HepG2 (cell line): ENCODE measurements around the gene TDRD10. TPM values are rescaled to one million over a fixed set of nuclear protein-coding genes. Genes with fewer than 3 reads are reported as not detected.

Experiments
- ATAC-seq: fragments of 200-7000 bp; cut with Tn5 transposase; 3 replicates; pipeline ENCODE4 v1.9.1; 2020; ENCODE audit warnings: mild to moderate bottlenecking, moderate library complexity
- BruUV-seq: library from RNA; stranded (reverse); fragments of 400-500 nt; replicated peaks from 2 replicates; lab custom pipeline; 2021; lab: Mats Ljungman, UMichigan
- CTCF ChIA-PET: fragments of 300-600 bp; formaldehyde crosslinking; extraction: SDS; loops from one replicate; lab custom pipeline; 2021; ENCODE audit warnings: low total read pairs, inconsistent platforms, low intra/inter-chr PET ratio; lab: Yijun Ruan, JAX
- POLR2A ChIA-PET: fragments of 350-600 bp; sonication (Branson Sonifier 250); formaldehyde crosslinking; loops from one replicate; lab custom pipeline; 2020; ENCODE audit warnings: antibody characterized with exemption, inconsistent platforms; lab: Yijun Ruan, JAX
- DNase-seq: peaks from one replicate; pipeline ENCODE4 v3.0.0-alpha.2; 2015; ENCODE audit warnings: low spot score
- FAIRE-seq: peaks from 3 replicates; lab custom pipeline; 2011; peaks lifted over from hg19 to GRCh38; lab: Jason Lieb, UNC
- H2AFZ ChIP-seq: one replicate; pipeline ENCODE4 v1.6.1; 2011; ENCODE audit warnings: low read length, inconsistent platforms
- H3K27ac ChIP-seq: fragments of 300-600 bp; 3 replicates; pipeline ENCODE4 v1.8.0; 2011; ENCODE audit warnings: mixed run types, mild to moderate bottlenecking, mixed read lengths, low read length, inconsistent platforms; ENCODE audit not compliant: insufficient read depth; ENCODE audit errors: extremely low read length
- H3K27me3 ChIP-seq, 2 experiments: fragments of 200-600 bp in 1 of 2; 2 replicates in 1 of 2; 3 replicates in 1 of 2; pipeline versions ENCODE4 v1.6.0 to v1.8.0; 2011; ENCODE audit warnings: low read length in 2 of 2, mild to moderate bottlenecking in 2 of 2, moderate library complexity in 2 of 2, inconsistent platforms in 1 of 2; ENCODE audit not compliant: insufficient read depth in 2 of 2, control insufficient read depth in 1 of 2
- H3K36me3 ChIP-seq, 2 experiments: fragments of 200-600 bp in 1 of 2; replicated peaks in 1 of 2; 2 replicates in 1 of 2; 3 replicates in 1 of 2; pipeline versions ENCODE4 v1.5.1 to v1.8.0; 2011; ENCODE audit warnings: low read length in 2 of 2, inconsistent platforms in 1 of 2; ENCODE audit not compliant: insufficient read depth in 2 of 2, control insufficient read depth in 1 of 2
- H3K4me1 ChIP-seq: 2 replicates; pipeline ENCODE4 v1.5.1; 2012; ENCODE audit warnings: low read length, inconsistent platforms; ENCODE audit not compliant: insufficient read depth
- H3K4me2 ChIP-seq: 2 replicates; pipeline ENCODE4 v1.6.0; 2011; ENCODE audit warnings: low read depth, low read length, inconsistent platforms
- H3K4me3 ChIP-seq, 3 experiments: fragments of 200-600 bp in 1 of 3; sonication (generic), shearing (Covaris generic) in 1 of 3; replicated peaks in 1 of 3; 2 replicates each; pipeline ENCODE4 v1.5.1; 2011 to 2016; ENCODE audit warnings: low read length in 3 of 3, inconsistent platforms in 2 of 3, low read depth in 2 of 3, mild to moderate bottlenecking in 2 of 3, control low read depth in 1 of 3, mixed read lengths in 1 of 3; ENCODE audit not compliant: insufficient read depth in 1 of 3
- H3K79me2 ChIP-seq: one replicate; pipeline ENCODE4 v1.6.1; 2011; ENCODE audit warnings: low read length, inconsistent platforms; ENCODE audit not compliant: insufficient read depth
- H3K9ac ChIP-seq: 2 replicates; pipeline ENCODE4 v1.6.0; 2011; ENCODE audit warnings: mild to moderate bottlenecking, low read depth, low read length, inconsistent platforms; ENCODE audit not compliant: insufficient read depth
- H3K9me3 ChIP-seq: 2 replicates; pipeline ENCODE4 v1.5.1; 2012; ENCODE audit warnings: mild to moderate bottlenecking, low read length
- H4K20me1 ChIP-seq: 2 replicates; pipeline ENCODE4 v1.6.0; 2011; ENCODE audit warnings: inconsistent platforms, mild to moderate bottlenecking, low read length, moderate library complexity; ENCODE audit not compliant: insufficient read depth
- ARNT ChIP-seq: fragments of 450-650 bp; IDR thresholded peaks from 2 replicates; pipeline ENCODE4 v1.6.1; 2017
- HHEX ChIP-seq: IDR thresholded peaks from 2 replicates; pipeline ENCODE4 v1.6.1; 2016; ENCODE audit warnings: control low read depth
- HNF4A ChIP-seq: sonication (generic); formaldehyde crosslinking; IDR thresholded peaks from 2 replicates; pipeline ENCODE4 v1.4.0; 2020; ENCODE audit warnings: missing genetic modification reagents
- HOMEZ ChIP-seq: IDR thresholded peaks from 2 replicates; pipeline ENCODE4 v1.6.1; 2016; ENCODE audit warnings: low read depth
- KDM6A ChIP-seq: IDR thresholded peaks from 2 replicates; pipeline ENCODE4 v1.6.1; 2016; ENCODE audit warnings: low read depth
- KLF11 ChIP-seq: IDR thresholded peaks from 2 replicates; pipeline ENCODE4 v1.6.1; 2016; ENCODE audit warnings: missing compliant biosample characterization
- NONO ChIP-seq, 2 experiments: fragments of 450-650 bp in 1 of 2; sonication (generic) in 1 of 2; formaldehyde crosslinking in 1 of 2; IDR thresholded peaks in 1 of 2; conservative IDR thresholded peaks in 1 of 2; 2 replicates each; pipeline versions ENCODE4 v1.6.1 to v1.8.0; 2017 to 2022; ENCODE audit warnings: mild to moderate bottlenecking in 1 of 2, missing genetic modification reagents in 1 of 2, moderate library complexity in 1 of 2
- PTBP1 ChIP-seq: fragments of 200-400 bp; formaldehyde crosslinking; IDR thresholded peaks from 2 replicates; pipeline ENCODE4 v1.6.1; 2018; ENCODE audit warnings: low read length, low read depth; ENCODE audit not compliant: poor library complexity, severe bottlenecking
- ZKSCAN5 ChIP-seq: sonication (generic); formaldehyde crosslinking; IDR thresholded peaks from 2 replicates; pipeline ENCODE4 v1.5.1; 2020; ENCODE audit warnings: mild to moderate bottlenecking, missing genetic modification reagents
- ZNF296 ChIP-seq: sonication (generic); formaldehyde crosslinking; conservative IDR thresholded peaks from 2 replicates; pipeline ENCODE4 v1.5.0; 2020; ENCODE audit warnings: mild to moderate bottlenecking, missing genetic modification reagents
- ZNF513 ChIP-seq: sonication (generic); formaldehyde crosslinking; conservative IDR thresholded peaks from 2 replicates; pipeline ENCODE4 v1.5.0; 2020; ENCODE audit warnings: missing genetic modification reagents
- WGBS: methylation state at CpG from one replicate; pipeline ENCODE4 v1.1.6; 2017; ENCODE audit warnings: low lambda C conversion rate; 5-methylcytosine and 5-hydroxymethylcytosine counted together
- in situ Hi-C: cut with HindIII; loops from 2 replicates; pipeline ENCODE4 v1.10.0; 2017; ENCODE audit warnings: low pct_unique_long_range_greater_than_20kb; ENCODE audit not compliant: extremely low pct_ligation_motif_present
- intact Hi-C: fragments of 100-400 bp; cut with micrococcal nuclease; formaldehyde crosslinking; loops from one replicate; pipeline ENCODE4 v1.10.0; 2022; ENCODE audit not compliant: unreplicated experiment
- polyA plus RNA-seq, 8 experiments: library from polyadenylated mRNA; depleted of rRNA in 3 of 8; stranded (reverse) in 7 of 8; unstranded in 1 of 8; fragments of >200 nt; fragmentation: Illumina TruSeq in 4 of 8; extraction: Trizol in 4 of 8; gene quantifications; 2 replicates each; pipeline versions ENCODE4 v1.2.1 to v1.2.3, GENCODE V29; 2011 to 2016; ENCODE audit warnings: low read depth in 4 of 8, missing spikeins in 1 of 8, mixed read lengths in 1 of 8; ENCODE audit not compliant: insufficient read depth in 1 of 8
- total RNA-seq, 5 experiments: library from RNA; depleted of rRNA; stranded (reverse); fragments of >200 nt; fragmentation: Illumina TruSeq; extraction: Trizol; gene quantifications; 2 replicates each; pipeline ENCODE4 v1.2.3, GENCODE V29; 2016; ENCODE audit warnings: low read depth in 1 of 5
- TF ChIP-seq, protein P1 (sequence below): IDR thresholded peaks from 2 replicates; pipeline ENCODE4 v1.6.1; 2016; ENCODE audit warnings: control low read depth

The TDRD10 gene
- total and polyA plus RNA-seq, 2 of the 13 experiments (the other 11 are each of a cell fraction or from before 2014, with no cell fraction given) = not detected

DNA sequence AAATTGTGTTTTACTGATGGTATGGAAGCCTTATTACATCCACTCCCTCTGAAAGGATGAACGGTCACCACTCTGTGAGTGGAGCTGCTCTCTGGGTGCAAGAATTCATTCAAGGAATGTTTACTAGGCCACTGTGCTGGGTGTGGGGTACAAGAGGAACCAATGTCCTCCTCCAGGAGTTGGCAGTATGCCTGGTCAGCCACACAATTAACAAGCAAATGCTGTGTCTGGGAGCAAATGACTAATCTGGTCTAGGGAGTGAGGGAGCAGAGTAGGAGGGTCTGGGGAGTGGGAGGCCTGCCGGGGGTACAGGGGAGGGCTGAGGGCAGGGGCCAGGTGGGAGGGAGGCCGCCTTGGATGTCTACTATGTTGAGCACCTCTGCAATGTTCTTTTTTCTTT lies 27.2 kb upstream of the TDRD10 start:
- POLR2A ChIA-PET = no interaction called here
- Histone ChIP-seq H3K27ac (no peak overlapping the region), H3K36me3 (no peaks in the 10 kb centered on the region), H4K20me1 (no peaks in the 10 kb centered on the region), H3K9ac (no peak overlapping the region), H3K27me3 (no peaks in the 10 kb centered on the region), H3K4me1 (peaks cover 30% of the 10 kb centered on the region), H3K9me3 (no peaks in the 10 kb centered on the region), H2AFZ (no peak overlapping the region), H3K79me2 (no peaks in the 10 kb centered on the region), H3K4me3 (no peak overlapping the region), H3K4me2 (no peak overlapping the region)
- in situ Hi-C loops (no loop called here), intact Hi-C loops (no loop called here)
- WGBS = 5% methylated on average over 3 of the region's 3 CpGs
- TF ChIP-seq HNF4A (CRISPR knock-in tag) (no peak), HHEX (CRISPR knock-in tag) (no peak)
- DNase-seq (peak; percentile 51), ATAC-seq (no peak), FAIRE-seq (no peak)
- CTCF ChIA-PET = no interaction called here
- no TSS peak for BruUV-seq

GRCh38 chr1:154476791-154477190 lies 25.2 kb upstream of the TDRD10 start:
- no peaks in the 10 kb centered on the region for H3K36me3 ChIP-seq
- ChIA-PET POLR2A (no interaction called here), CTCF (no interaction called here)
- H3K9me3 ChIP-seq = no peaks in the 10 kb centered on the region
- intact Hi-C loops = no loop called here
- TF ChIP-seq ZNF296 (CRISPR knock-in tag) (no peak), ZNF513 (no peak), ZKSCAN5 (no peak), KDM6A (CRISPR knock-in tag) (no peak), HOMEZ (CRISPR knock-in tag) (no peak), NONO (IDR thresholded peaks at IDR 0.05) (no peak), NONO (CRISPR knock-in tag; conservative IDR thresholded peaks at IDR 0.05) (no peak), ARNT (no peak), PTBP1 (no peak), KLF11 (CRISPR knock-in tag) (no peak)
- TF ChIP-seq, protein P1, sequence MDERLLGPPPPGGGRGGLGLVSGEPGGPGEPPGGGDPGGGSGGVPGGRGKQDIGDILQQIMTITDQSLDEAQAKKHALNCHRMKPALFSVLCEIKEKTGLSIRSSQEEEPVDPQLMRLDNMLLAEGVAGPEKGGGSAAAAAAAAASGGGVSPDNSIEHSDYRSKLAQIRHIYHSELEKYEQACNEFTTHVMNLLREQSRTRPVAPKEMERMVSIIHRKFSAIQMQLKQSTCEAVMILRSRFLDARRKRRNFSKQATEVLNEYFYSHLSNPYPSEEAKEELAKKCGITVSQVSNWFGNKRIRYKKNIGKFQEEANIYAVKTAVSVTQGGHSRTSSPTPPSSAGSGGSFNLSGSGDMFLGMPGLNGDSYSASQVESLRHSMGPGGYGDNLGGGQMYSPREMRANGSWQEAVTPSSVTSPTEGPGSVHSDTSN (CRISPR knock-in tag) = no peak
- no peaks in the 10 kb centered on the region for H3K27me3 ChIP-seq
- no peaks in the 10 kb centered on the region for H4K20me1 ChIP-seq
- 100% methylated on average over 1 of the region's 1 CpG for WGBS
- FAIRE-seq (no peak), DNase-seq (no peak), ATAC-seq (no peak)
- H3K4me2 ChIP-seq = no peak overlapping the region
- H3K4me3 ChIP-seq = no peak overlapping the region
- H3K4me1 ChIP-seq = peaks cover 29% of the 10 kb centered on the region
- H2AFZ ChIP-seq = no peak overlapping the region
- H3K27ac ChIP-seq = no peak overlapping the region
- in situ Hi-C loops = no loop called here
- no peaks in the 10 kb centered on the region for H3K79me2 ChIP-seq
- no TSS peak for BruUV-seq
- H3K9ac ChIP-seq = no peak overlapping the region
